Measurements from ENCODE around the gene SORCS1.

DNA sequence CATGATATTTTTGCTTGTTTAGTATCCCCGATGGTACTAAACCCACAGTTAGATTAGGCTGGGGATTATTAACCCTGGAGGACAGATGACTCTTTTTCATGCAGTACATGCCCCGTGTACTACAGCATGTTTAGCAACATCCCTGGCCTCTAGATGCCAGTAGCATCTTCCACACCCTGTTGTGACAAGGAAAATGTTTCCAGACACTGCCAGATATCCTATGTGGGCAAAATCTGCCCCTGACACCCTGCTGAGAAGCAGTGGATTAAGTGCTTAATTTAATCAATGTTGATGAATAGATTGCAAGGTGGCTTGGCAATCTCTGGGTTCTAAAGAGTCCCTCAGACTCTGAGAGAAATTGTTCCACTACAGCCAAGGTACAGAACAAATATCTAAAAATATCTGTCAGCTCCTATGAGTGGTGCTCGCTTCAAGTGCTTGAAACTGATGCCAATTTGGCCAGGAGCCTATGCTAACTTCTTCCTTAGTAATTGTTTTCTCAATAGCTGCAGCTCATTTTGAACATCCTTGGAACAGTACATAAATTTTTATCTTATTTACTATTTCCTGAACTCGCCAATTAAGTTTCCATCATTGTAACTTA lies 247.0 kb downstream of the SORCS1 start:
- TF ChIP-seq, protein P1, sequence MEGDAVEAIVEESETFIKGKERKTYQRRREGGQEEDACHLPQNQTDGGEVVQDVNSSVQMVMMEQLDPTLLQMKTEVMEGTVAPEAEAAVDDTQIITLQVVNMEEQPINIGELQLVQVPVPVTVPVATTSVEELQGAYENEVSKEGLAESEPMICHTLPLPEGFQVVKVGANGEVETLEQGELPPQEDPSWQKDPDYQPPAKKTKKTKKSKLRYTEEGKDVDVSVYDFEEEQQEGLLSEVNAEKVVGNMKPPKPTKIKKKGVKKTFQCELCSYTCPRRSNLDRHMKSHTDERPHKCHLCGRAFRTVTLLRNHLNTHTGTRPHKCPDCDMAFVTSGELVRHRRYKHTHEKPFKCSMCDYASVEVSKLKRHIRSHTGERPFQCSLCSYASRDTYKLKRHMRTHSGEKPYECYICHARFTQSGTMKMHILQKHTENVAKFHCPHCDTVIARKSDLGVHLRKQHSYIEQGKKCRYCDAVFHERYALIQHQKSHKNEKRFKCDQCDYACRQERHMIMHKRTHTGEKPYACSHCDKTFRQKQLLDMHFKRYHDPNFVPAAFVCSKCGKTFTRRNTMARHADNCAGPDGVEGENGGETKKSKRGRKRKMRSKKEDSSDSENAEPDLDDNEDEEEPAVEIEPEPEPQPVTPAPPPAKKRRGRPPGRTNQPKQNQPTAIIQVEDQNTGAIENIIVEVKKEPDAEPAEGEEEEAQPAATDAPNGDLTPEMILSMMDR (IDR thresholded peaks at IDR 0.05; ENCODE audit: low read depth, low read length, poor library complexity, severe bottlenecking): no peak
- no peak for TF ChIP-seq EZH2phosphoT487 (IDR thresholded peaks at IDR 0.05; ENCODE audit: borderline replicate concordance, low read length)
